ENCODE measurements around the gene INPP5A.

- TF ChIP-seq CTCF (conservative IDR thresholded peaks at IDR 0.05) (no peak), ZFX (IDR thresholded peaks at IDR 0.05) (no peak)
These were observed 49.6 kb downstream of the INPP5A start for GRCh38 chr10:132587175-132587574.
